WI38 (cell line): ENCODE measurements around the gene TUG1.

Experiments
- H3K4me3 ChIP-seq: 2 replicates; pipeline ENCODE4 v1.5.1; 2011; ENCODE audit warnings: low read depth, mild to moderate bottlenecking, control low read depth, low read length
- TF ChIP-seq, protein P1 (sequence below): IDR thresholded peaks from 2 replicates; pipeline ENCODE4 v1.5.1; 2012; ENCODE audit warnings: low read depth, mild to moderate bottlenecking, control low read depth, low read length

The TUG1 gene

DNA sequence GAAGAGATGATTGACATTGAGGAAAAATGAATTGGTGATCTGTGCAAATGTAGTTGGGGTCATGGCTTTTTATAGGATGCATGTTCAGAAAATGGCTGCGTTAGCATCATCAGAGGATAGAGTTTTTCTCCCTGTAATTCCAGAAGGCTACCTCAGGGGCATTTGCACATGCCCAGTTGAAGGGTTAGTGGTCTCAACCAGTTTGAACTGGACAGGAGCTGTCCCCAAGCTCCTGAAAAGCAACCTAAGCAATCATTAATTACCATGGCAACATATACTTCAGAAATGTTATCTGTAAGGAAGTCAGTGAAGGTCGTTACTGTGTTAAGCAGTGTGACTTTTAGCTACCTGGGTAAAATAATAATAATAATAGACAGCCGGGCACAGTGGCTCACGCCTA is 29.3 kb downstream of the TUG1 start:
- TF ChIP-seq, protein P1, sequence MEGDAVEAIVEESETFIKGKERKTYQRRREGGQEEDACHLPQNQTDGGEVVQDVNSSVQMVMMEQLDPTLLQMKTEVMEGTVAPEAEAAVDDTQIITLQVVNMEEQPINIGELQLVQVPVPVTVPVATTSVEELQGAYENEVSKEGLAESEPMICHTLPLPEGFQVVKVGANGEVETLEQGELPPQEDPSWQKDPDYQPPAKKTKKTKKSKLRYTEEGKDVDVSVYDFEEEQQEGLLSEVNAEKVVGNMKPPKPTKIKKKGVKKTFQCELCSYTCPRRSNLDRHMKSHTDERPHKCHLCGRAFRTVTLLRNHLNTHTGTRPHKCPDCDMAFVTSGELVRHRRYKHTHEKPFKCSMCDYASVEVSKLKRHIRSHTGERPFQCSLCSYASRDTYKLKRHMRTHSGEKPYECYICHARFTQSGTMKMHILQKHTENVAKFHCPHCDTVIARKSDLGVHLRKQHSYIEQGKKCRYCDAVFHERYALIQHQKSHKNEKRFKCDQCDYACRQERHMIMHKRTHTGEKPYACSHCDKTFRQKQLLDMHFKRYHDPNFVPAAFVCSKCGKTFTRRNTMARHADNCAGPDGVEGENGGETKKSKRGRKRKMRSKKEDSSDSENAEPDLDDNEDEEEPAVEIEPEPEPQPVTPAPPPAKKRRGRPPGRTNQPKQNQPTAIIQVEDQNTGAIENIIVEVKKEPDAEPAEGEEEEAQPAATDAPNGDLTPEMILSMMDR = no peak
- no peak overlapping the region for H3K4me3 ChIP-seq

- TF ChIP-seq, protein P1 = no peak
- H3K4me3 ChIP-seq = no peak overlapping the region
These were observed 32.2 kb downstream of the TUG1 start for GRCh38 chr22:31001124-31001770.

- no peak overlapping the region for H3K4me3 ChIP-seq
- TF ChIP-seq, protein P1 = no peak
These were observed 36.5 kb downstream of the TUG1 start for GRCh38 chr22:31005535-31005934.

- TF ChIP-seq, protein P1 = no peak
- H3K4me3 ChIP-seq = no peak overlapping the region
These were observed 50.3 kb downstream of the TUG1 start for GRCh38 chr22:31019191-31019930.

- TF ChIP-seq, protein P1 = no peak
These were observed 51.3 kb downstream of the TUG1 start for GRCh38 chr22:31020334-31020733.

GRCh38 chr22:31022516-31022915 is 53.5 kb downstream of the TUG1 start:
- H3K4me3 ChIP-seq = no peak overlapping the region
- TF ChIP-seq, protein P1 = no peak

More at GRCh38 chr22:31020334-31020733, 51.3 kb downstream of the TUG1 start:
- H3K4me3 ChIP-seq = no peak overlapping the region
